Heart right ventricle (tissue), 16 donors: ENCODE measurements around the gene BTN2A1. TPM values are rescaled to one million over a fixed set of nuclear protein-coding genes. Genes with fewer than 3 reads are reported as not detected.

Experiments
- ATAC-seq, 8 donors: fragments of 200-7000 bp; cut with Tn5 transposase; one replicate each; pipeline ENCODE4 v1.9.1; 2020; ENCODE audit warnings: mild to moderate bottlenecking in 8 of 8, moderate library complexity in 8 of 8, moderate number of reproducible peaks in 1 of 8
- DNase-seq, 2 donors: peaks; one replicate each; pipeline ENCODE4 v3.0.0-alpha.2; 2020
- H3K27ac ChIP-seq, 10 donors: fragments of 200-600 bp; sonication (generic) in 2 of 10; one replicate each; pipeline versions ENCODE4 v1.5.0 to v1.8.0; 2020 to 2022; ENCODE audit warnings: mild to moderate bottlenecking in 3 of 10
- H3K27me3 ChIP-seq, 7 donors: fragments of 200-600 bp; one replicate each; pipeline ENCODE4 v1.8.0; 2021 to 2022; ENCODE audit warnings: mild to moderate bottlenecking in 2 of 7
- H3K36me3 ChIP-seq, 9 donors: fragments of 200-600 bp; sonication (generic) in 1 of 9; one replicate each; pipeline versions ENCODE4 v1.5.0 to v1.8.0; 2020 to 2022; ENCODE audit warnings: mild to moderate bottlenecking in 2 of 9
- H3K4me1 ChIP-seq, 9 donors: fragments of 200-600 bp; sonication (generic) in 1 of 9; one replicate each; pipeline versions ENCODE4 v1.5.0 to v1.8.0; 2020 to 2022; ENCODE audit warnings: mild to moderate bottlenecking in 4 of 9
- H3K4me3 ChIP-seq, 10 donors: fragments of 200-600 bp; sonication (generic) in 2 of 10; one replicate each; pipeline versions ENCODE4 v1.5.0 to v1.8.0; 2020 to 2022; ENCODE audit warnings: mild to moderate bottlenecking in 7 of 10, moderate library complexity in 2 of 10
- H3K9me3 ChIP-seq, 11 donors: fragments of 200-600 bp in 10 of 11; sonication (generic) in 2 of 11; one replicate each; pipeline versions ENCODE4 v1.5.0 to v1.8.0; 2013 to 2022; ENCODE audit warnings: mild to moderate bottlenecking in 2 of 11, control low read depth in 1 of 11, moderate library complexity in 1 of 11
- WGBS, 2 donors: extraction: QIAGEN DNeasy Blood & Tissue Kit; methylation state at CpG; one replicate each; pipeline ENCODE4 v1.1.7; 2013; ENCODE audit warnings: inconsistent platforms in 1 of 2; 5-methylcytosine and 5-hydroxymethylcytosine counted together
- intact Hi-C, 10 donors: fragments of 100-400 bp; cut with DNase I; formaldehyde crosslinking; loops; one replicate each; pipeline versions ENCODE4 v1.11.1 to v1.14.2; 2022
- polyA plus RNA-seq, 2 donors: library from polyadenylated mRNA; stranded (reverse); fragments of 200-250 nt; gene quantifications; one replicate each; pipeline ENCODE4 v1.2.3, GENCODE V29; 2013
- total RNA-seq, 10 donors: library from RNA; stranded (reverse); fragmentation: NEBNext Ultra II Directional in 3 of 10; extraction: Animal tissue kit (Norgen Biotek cat#: 25700) in 3 of 10; gene quantifications; one replicate each; pipeline versions ENCODE4 v1.2.1 to v1.2.4, GENCODE V29; 2021 to 2023
- TF ChIP-seq, protein P1 (sequence below), 9 donors: fragments of 200-600 bp; sonication (generic) in 2 of 9; IDR thresholded peaks; one replicate each; pipeline versions ENCODE4 v1.5.0 to v1.8.0; 2021 to 2022; ENCODE audit warnings: antibody characterized with exemption in 9 of 9, mild to moderate bottlenecking in 5 of 9, moderate library complexity in 1 of 9
- donor health status: Arrhythmogenic right ventricular cardiomyopathy.
- donor health status: ischemic (EF 13 %, LVEDD 7.1; RV severe dilation, severe dysfunction).
- donor health status: healthy with polysubstance abuse.
- donor health status: DM: no; HTN: yes; CAD: no.
- donor health status: DM: no; HTN: no; CAD: no.
- donor health status: ischemic (EF 25% LVEDD 6.9; RV normal size, moderate dysfunction).
- donor health status: ischemic (EF 25% LVEDD 5.7; RV mildly dilated, moderate dysfunction).
- donor health status: healthy.
- donor health status: DM: yes; HTN: yes; CAD: no.
- donor health status: Ischemic cardiomyopathy.
- donor health status: ischemic (EF 35%, LVEDD 5.7; RV mildly dilated, moderate dysfunction).
- donor health status: nonischemic (EF 11% LVEDD 7.7; RV severe dilation, severe dysfunction).
- donor health status: DM: yes; HTN: yes; CAD: no.
- donor health status: PGD.
- donor health status: ischemic (EF 29% LVEDD 5.4; RV normal size, mild dysfunction).
- donor health status: nonischemic (EF 23%, LVEDD 6.1; RV moderate dilation, normal function).

Gene BTN2A1
- total and polyA plus RNA-seq, 12 donors, result 9.7 to 19.9 (median 15.5) TPM

DNA sequence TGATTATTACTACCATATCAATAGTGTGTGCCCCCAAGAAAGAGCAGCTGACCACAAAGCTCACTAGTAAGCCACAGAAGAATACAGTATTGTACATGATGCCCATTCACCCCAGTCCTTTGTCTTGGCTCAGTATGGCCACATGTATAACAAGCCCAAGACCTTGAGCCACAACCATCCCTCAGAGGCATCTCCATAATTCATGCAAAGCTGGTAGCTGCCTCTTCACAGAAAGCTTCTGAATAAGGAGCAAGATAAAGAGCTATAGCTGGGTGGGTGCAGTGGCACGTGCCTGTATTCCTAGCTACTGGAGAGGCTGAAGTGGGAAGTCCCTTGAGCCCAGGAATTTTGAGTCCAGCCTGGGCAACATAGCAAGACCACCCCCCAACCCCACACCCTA, 37.5 kb downstream of the BTN2A1 start:
- ATAC-seq, result no peak
- H3K4me3 ChIP-seq, result no peak overlapping the region
- no peaks in the 10 kb centered on the region for H3K4me1 ChIP-seq
- H3K9me3 ChIP-seq, result no peaks in the 10 kb centered on the region
- 68 to 72% methylated on average over 1 of the region's 1 CpG for WGBS, 2 donors
- intact Hi-C loops, result loop anchor here in 1 of 10 donors (10.0 kb wide), 1 partner anchor 150 kb away; no protein-coding TSS in a partner anchor
- no peak overlapping the region for H3K27ac ChIP-seq
- H3K27me3 ChIP-seq, result peaks cover 0 to 10% (median 2%) of the 10 kb centered on the region in 7 donors
- DNase-seq, result no peak
- no peaks in the 10 kb centered on the region for H3K36me3 ChIP-seq
- TF ChIP-seq, protein P1, sequence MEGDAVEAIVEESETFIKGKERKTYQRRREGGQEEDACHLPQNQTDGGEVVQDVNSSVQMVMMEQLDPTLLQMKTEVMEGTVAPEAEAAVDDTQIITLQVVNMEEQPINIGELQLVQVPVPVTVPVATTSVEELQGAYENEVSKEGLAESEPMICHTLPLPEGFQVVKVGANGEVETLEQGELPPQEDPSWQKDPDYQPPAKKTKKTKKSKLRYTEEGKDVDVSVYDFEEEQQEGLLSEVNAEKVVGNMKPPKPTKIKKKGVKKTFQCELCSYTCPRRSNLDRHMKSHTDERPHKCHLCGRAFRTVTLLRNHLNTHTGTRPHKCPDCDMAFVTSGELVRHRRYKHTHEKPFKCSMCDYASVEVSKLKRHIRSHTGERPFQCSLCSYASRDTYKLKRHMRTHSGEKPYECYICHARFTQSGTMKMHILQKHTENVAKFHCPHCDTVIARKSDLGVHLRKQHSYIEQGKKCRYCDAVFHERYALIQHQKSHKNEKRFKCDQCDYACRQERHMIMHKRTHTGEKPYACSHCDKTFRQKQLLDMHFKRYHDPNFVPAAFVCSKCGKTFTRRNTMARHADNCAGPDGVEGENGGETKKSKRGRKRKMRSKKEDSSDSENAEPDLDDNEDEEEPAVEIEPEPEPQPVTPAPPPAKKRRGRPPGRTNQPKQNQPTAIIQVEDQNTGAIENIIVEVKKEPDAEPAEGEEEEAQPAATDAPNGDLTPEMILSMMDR (IDR thresholded peaks at IDR 0.05), result no peak

DNA sequence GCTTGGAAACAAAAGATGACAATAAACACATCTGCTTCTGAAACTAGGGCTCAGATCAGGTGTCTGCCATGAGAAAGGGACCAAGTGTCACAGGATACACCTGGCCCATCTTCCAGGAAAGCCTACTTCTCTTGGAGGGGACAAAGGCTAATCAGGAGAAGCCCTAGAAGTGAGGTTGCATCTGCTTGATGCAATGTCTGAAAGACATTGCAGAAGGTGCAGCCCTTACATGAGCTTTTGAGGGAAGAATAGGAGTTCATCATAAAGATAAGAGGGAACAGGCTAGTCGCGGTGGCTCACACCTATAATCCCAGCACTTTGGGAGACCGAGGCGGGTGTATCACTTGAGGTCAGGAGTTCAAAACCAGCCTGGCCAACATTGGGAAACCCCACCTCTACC, 39.9 kb downstream of the BTN2A1 start:
- H3K27ac ChIP-seq, result no peak overlapping the region
- WGBS, 2 donors, result 82 to 84% methylated on average over 4 of the region's 4 CpGs
- intact Hi-C loops, result loop anchor here in 1 of 10 donors (10.0 kb wide), 1 partner anchor 153 kb away; no protein-coding TSS in a partner anchor
- H3K27me3 ChIP-seq, result peaks cover 4 to 31% (median 25%) of the 10 kb centered on the region in 7 donors
- DNase-seq (no peak), ATAC-seq (no peak)
- no peaks in the 10 kb centered on the region for H3K9me3 ChIP-seq
- H3K4me1 ChIP-seq, result peaks cover 0 to 13% (median 9%) of the 10 kb centered on the region in 9 donors
- H3K36me3 ChIP-seq, result no peaks in the 10 kb centered on the region
- no peak overlapping the region for H3K4me3 ChIP-seq
- TF ChIP-seq, protein P1 (IDR thresholded peaks at IDR 0.05), result no peak

DNA sequence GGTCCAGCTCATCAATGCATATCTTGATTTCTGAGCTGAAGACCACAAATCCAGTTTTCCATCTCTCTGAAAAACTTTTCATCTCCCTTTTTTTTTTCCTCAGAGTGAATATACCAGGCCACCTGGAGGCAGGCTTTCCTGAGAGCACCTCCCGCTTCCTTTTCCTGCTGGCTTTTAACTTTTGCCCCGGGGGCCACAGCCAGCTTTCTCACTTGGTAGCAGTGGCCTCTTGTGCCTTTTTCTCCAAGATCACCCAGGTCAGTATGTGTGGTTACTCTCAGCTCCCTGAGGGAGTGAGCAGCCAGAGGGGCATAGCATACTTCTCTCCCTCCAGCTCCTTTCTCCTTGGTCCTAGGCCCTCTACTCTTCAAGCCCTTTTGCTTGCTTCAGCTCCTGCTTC, 42.3 kb downstream of the BTN2A1 start, which contains the start of gene BTN1A1:
Gene BTN1A1, plus strand, starts transcription at position 202 of the 400 bp plus-strand sequence. CDS start 984 bp downstream, outside the sequence.
- TF ChIP-seq, protein P1 (IDR thresholded peaks at IDR 0.05), result no peak
- Histone ChIP-seq H3K4me1 (peaks cover 0 to 13% (median 9%) of the 10 kb centered on the region in 9 donors), H3K9me3 (no peaks in the 10 kb centered on the region), H3K27me3 (peaks cover 4 to 49% (median 45%) of the 10 kb centered on the region in 7 donors), H3K4me3 (peak within 1 kb of the TSS in 2 of 10 donors; percentile 39 to 43), H3K36me3 (no peaks in the 10 kb centered on the region), H3K27ac (no peak within 1 kb of the TSS)
- WGBS, 2 donors, result 46 to 62% methylated on average over 2 of the region's 2 CpGs
- ATAC-seq (no peak), DNase-seq (no peak)
- intact Hi-C loops, result no loop called here

DNA sequence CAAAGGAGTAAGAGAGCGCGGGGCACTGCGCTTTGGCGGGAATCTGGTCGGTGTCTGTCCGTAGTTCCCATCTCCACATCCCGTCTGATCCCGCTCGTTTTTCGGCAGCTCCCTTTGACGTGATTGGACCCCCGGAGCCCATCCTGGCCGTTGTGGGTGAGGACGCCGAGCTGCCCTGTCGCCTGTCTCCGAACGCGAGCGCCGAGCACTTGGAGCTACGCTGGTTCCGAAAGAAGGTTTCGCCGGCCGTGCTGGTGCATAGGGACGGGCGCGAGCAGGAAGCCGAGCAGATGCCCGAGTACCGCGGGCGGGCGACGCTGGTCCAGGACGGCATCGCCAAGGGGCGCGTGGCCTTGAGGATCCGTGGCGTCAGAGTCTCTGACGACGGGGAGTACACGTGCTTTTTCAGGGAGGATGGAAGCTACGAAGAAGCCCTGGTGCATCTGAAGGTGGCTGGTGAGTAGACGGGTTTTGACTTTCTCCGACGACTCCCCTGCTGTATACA, 43.8 kb downstream of the BTN2A1 start:
- TF ChIP-seq, protein P1 (IDR thresholded peaks at IDR 0.05), result no peak

More for the DNA sequence above, 43.8 kb downstream of the BTN2A1 start:
- H3K27me3 ChIP-seq, result peaks cover 4 to 52% (median 46%) of the 10 kb centered on the region in 7 donors
- peak in 7 of 8 donors; percentile 28 to 62 (median 52) for ATAC-seq
- peak overlapping the region; percentile 18 to 50 (median 40) for H3K4me3 ChIP-seq
- intact Hi-C loops, result no loop called here
- no peaks in the 10 kb centered on the region for H3K9me3 ChIP-seq
- H3K36me3 ChIP-seq, result no peaks in the 10 kb centered on the region
- H3K27ac ChIP-seq, result no peak overlapping the region
- peaks cover 0 to 13% (median 9%) of the 10 kb centered on the region in 9 donors for H3K4me1 ChIP-seq
- peak; percentile 7 to 31 for DNase-seq
- WGBS, 2 donors, result 5% methylated on average over 49 of the region's 49 CpGs
